HUES48 (cell line): ENCODE measurements around the gene SLC6A6.

ENCODE experiments used
- H3K27ac ChIP-seq: one replicate; pipeline ENCODE4 v1.7.0; 2013; ENCODE audit warnings: low read depth, low read length, inconsistent platforms
- H3K27me3 ChIP-seq: 2 replicates; pipeline ENCODE4 v1.6.1; 2013; ENCODE audit warnings: mild to moderate bottlenecking, low read length; ENCODE audit not compliant: control insufficient read depth, insufficient read depth
- H3K36me3 ChIP-seq: 2 replicates; pipeline ENCODE4 v1.6.1; 2013; ENCODE audit warnings: low read length; ENCODE audit not compliant: control insufficient read depth, insufficient read depth
- H3K4me1 ChIP-seq: 2 replicates; pipeline ENCODE4 v1.6.1; 2013; ENCODE audit warnings: mild to moderate bottlenecking, low read length; ENCODE audit not compliant: control insufficient read depth, insufficient read depth
- H3K4me3 ChIP-seq: 2 replicates; pipeline ENCODE4 v1.5.1; 2013; ENCODE audit warnings: mild to moderate bottlenecking, low read depth, low read length
- H3K9ac ChIP-seq: 2 replicates; pipeline ENCODE4 v1.6.1; 2013; ENCODE audit warnings: mild to moderate bottlenecking, low read depth, low read length, moderate library complexity
- H3K9me3 ChIP-seq: 2 replicates; pipeline ENCODE4 v1.6.1; 2013; ENCODE audit warnings: low read length; ENCODE audit not compliant: control insufficient read depth, insufficient read depth

The SLC6A6 gene

GRCh38 chr3:14448756-14449727 is 46.6 kb downstream of the SLC6A6 start:
- peaks cover 79% of the 10 kb centered on the region for H3K36me3 ChIP-seq

GRCh38 chr3:14450506-14450905 is 48.1 kb downstream of the SLC6A6 start:
- Histone ChIP-seq H3K9ac (no peak overlapping the region), H3K4me1 (no peaks in the 10 kb centered on the region), H3K4me3 (no peak overlapping the region), H3K36me3 (peaks cover 78% of the 10 kb centered on the region), H3K27ac (no peak overlapping the region), H3K27me3 (no peaks in the 10 kb centered on the region), H3K9me3 (no peaks in the 10 kb centered on the region)

More at GRCh38 chr3:14448756-14449727, 46.6 kb downstream of the SLC6A6 start:
- H3K9me3 ChIP-seq = no peaks in the 10 kb centered on the region
- no peaks in the 10 kb centered on the region for H3K27me3 ChIP-seq
- no peak overlapping the region for H3K27ac ChIP-seq
- H3K9ac ChIP-seq = no peak overlapping the region
- no peak overlapping the region for H3K4me3 ChIP-seq
- no peaks in the 10 kb centered on the region for H3K4me1 ChIP-seq

GRCh38 chr3:14450922-14451606 is 48.7 kb downstream of the SLC6A6 start:
- Histone ChIP-seq H3K9me3 (no peaks in the 10 kb centered on the region), H3K4me3 (no peak overlapping the region), H3K27me3 (no peaks in the 10 kb centered on the region), H3K36me3 (peaks cover 78% of the 10 kb centered on the region), H3K9ac (no peak overlapping the region), H3K27ac (no peak overlapping the region), H3K4me1 (no peaks in the 10 kb centered on the region)

- no peaks in the 10 kb centered on the region for H3K27me3 ChIP-seq
- no peak overlapping the region for H3K9ac ChIP-seq
- H3K9me3 ChIP-seq = no peaks in the 10 kb centered on the region
- no peak overlapping the region for H3K4me3 ChIP-seq
- H3K36me3 ChIP-seq = peaks cover 77% of the 10 kb centered on the region
- H3K4me1 ChIP-seq = no peaks in the 10 kb centered on the region
- H3K27ac ChIP-seq = no peak overlapping the region
Observed at GRCh38 chr3:14451844-14452739, 49.7 kb downstream of the SLC6A6 start.

GRCh38 chr3:14452740-14453710 is 50.6 kb downstream of the SLC6A6 start:
- H3K9me3 ChIP-seq = no peaks in the 10 kb centered on the region
- H3K9ac ChIP-seq = no peak overlapping the region
- H3K4me1 ChIP-seq = peaks cover 3% of the 10 kb centered on the region; the same call in 1 of the 2 replicates
- H3K36me3 ChIP-seq = peaks cover 68% of the 10 kb centered on the region
- H3K4me3 ChIP-seq = no peak overlapping the region
- H3K27ac ChIP-seq = no peak overlapping the region
- H3K27me3 ChIP-seq = no peaks in the 10 kb centered on the region

GRCh38 chr3:14453876-14454638 is 51.7 kb downstream of the SLC6A6 start:
- Histone ChIP-seq H3K27me3 (no peaks in the 10 kb centered on the region), H3K36me3 (peaks cover 63% of the 10 kb centered on the region), H3K9ac (no peak overlapping the region), H3K4me3 (no peak overlapping the region), H3K9me3 (no peaks in the 10 kb centered on the region), H3K4me1 (peaks cover 8% of the 10 kb centered on the region; the same call in 1 of the 2 replicates), H3K27ac (no peak overlapping the region)

GRCh38 chr3:14454639-14455310 is 52.4 kb downstream of the SLC6A6 start:
- H3K4me1 ChIP-seq = peaks cover 8% of the 10 kb centered on the region; the same call in 1 of the 2 replicates
- H3K27ac ChIP-seq = no peak overlapping the region
- no peaks in the 10 kb centered on the region for H3K27me3 ChIP-seq
- peaks cover 65% of the 10 kb centered on the region for H3K36me3 ChIP-seq
- H3K4me3 ChIP-seq = no peak overlapping the region
- no peak overlapping the region for H3K9ac ChIP-seq
- no peaks in the 10 kb centered on the region for H3K9me3 ChIP-seq

- peaks cover 66% of the 10 kb centered on the region for H3K36me3 ChIP-seq
- no peak overlapping the region for H3K4me3 ChIP-seq
- H3K27me3 ChIP-seq = no peaks in the 10 kb centered on the region
- H3K9ac ChIP-seq = no peak overlapping the region
- no peaks in the 10 kb centered on the region for H3K9me3 ChIP-seq
- H3K27ac ChIP-seq = no peak overlapping the region
- H3K4me1 ChIP-seq = peaks cover 8% of the 10 kb centered on the region; the same call in 1 of the 2 replicates
Observed at GRCh38 chr3:14455571-14456317, 53.3 kb downstream of the SLC6A6 start.
